GM12892 (cell line): ENCODE results near the gene PDE3A.

Experiments
- POLR2A ChIP-seq: IDR thresholded peaks from 2 replicates; pipeline ENCODE4 v1.6.1; 2011; ENCODE audit warnings: low read depth, low read length, control low read depth
- POLR2AphosphoS5 ChIP-seq: IDR thresholded peaks from 2 replicates; pipeline ENCODE4 v1.6.1; 2011; ENCODE audit warnings: low read depth, low read length, control low read depth
- TAF1 ChIP-seq: IDR thresholded peaks from 2 replicates; pipeline ENCODE4 v1.6.1; 2011; ENCODE audit warnings: low read depth, mild to moderate bottlenecking, control low read depth, low read length, borderline replicate concordance

- TF ChIP-seq POLR2AphosphoS5 (no peak), POLR2A (no peak), TAF1 (no peak)
Measured at GRCh38 chr12:20420557-20420956, 52.2 kb downstream of the PDE3A start.
